OCI-LY3 (cell line): Measurements from ENCODE around the gene MARK3.

ENCODE experiments used
- CTCF ChIP-seq: fragments of 200-600, 300-600 bp; sonication (generic); IDR thresholded peaks from 2 replicates; pipeline ENCODE4 v1.5.1; 2014; ENCODE audit warnings: antibody characterized with exemption, low read length, low read depth
- EZH2phosphoT487 ChIP-seq: fragments of 200-600 bp; shearing (Covaris generic); IDR thresholded peaks from 2 replicates; pipeline ENCODE4 v1.6.1; 2018; ENCODE audit warnings: antibody characterized with exemption, mixed run types, low read depth

- TF ChIP-seq CTCF (no peak), EZH2phosphoT487 (no peak)
These were observed 132.0 kb downstream of the MARK3 start for GRCh38 chr14:103517174-103517566.
